ENCODE results near the gene PDE11A. TPM values are rescaled to one million over a fixed set of nuclear protein-coding genes. Genes with fewer than 3 reads are reported as not detected.

PDE11A gene
- total RNA-seq, 2 experiments from 2014 or later: not detected

- no peaks in the 10 kb centered on the region for H3K9me3 ChIP-seq (ENCODE audit: control insufficient read depth in 1 of 2, insufficient read depth in 1 of 2, low read length in 2 of 2)
- H3K27me3 ChIP-seq (ENCODE audit: control insufficient read depth in 1 of 2, insufficient read depth in 2 of 2, low read length in 2 of 2): no peaks in the 10 kb centered on the region
- CTCF ChIA-PET: no interaction called here
- POLR2A ChIA-PET: no interaction called here
- no peaks in the 10 kb centered on the region for H3K36me3 ChIP-seq (ENCODE audit: insufficient read depth, low read length)
- H3K4me1 ChIP-seq (ENCODE audit: insufficient read depth, low read length): no peaks in the 10 kb centered on the region
- H3K4me3 Mint-ChIP-seq: no peak overlapping the region
- H3K27ac ChIP-seq (ENCODE audit: low read depth in 1 of 2, low read length in 2 of 2): no peak overlapping the region
- no peak for DNase-seq
- no peaks in the 10 kb centered on the region for H3K4me1 Mint-ChIP-seq (ENCODE audit: low read depth)
- intact Hi-C loops (cut with DNase I, micrococcal nuclease): no loop called here
- H3K4me3 ChIP-seq (ENCODE audit: low read length): no peak overlapping the region
- no peaks in the 10 kb centered on the region for H3K36me3 Mint-ChIP-seq (ENCODE audit: low read depth)
- no peak overlapping the region for H3K27ac Mint-ChIP-seq
- peaks cover 3% of the 10 kb centered on the region for H3K9me3 Mint-ChIP-seq
- ATAC-seq (ENCODE audit: poor library complexity): no peak
- TF ChIP-seq CTCF (IDR thresholded peaks at IDR 0.05): no peak
- H3K27me3 Mint-ChIP-seq: peaks cover 11% of the 10 kb centered on the region
Measured at GRCh38 chr2:177882501-177882900, 190.1 kb downstream of the PDE11A start.

- DNase-seq (no peak), ATAC-seq (ENCODE audit: poor library complexity) (no peak)
- ChIA-PET CTCF (no interaction called here), POLR2A (no interaction called here)
- Histone ChIP-seq H3K27ac (ENCODE audit: low read depth in 1 of 2, low read length in 2 of 2) (no peak overlapping the region), H3K27me3 (ENCODE audit: control insufficient read depth in 1 of 2, insufficient read depth in 2 of 2, low read length in 2 of 2) (no peaks in the 10 kb centered on the region), H3K9me3 (ENCODE audit: control insufficient read depth in 1 of 2, insufficient read depth in 1 of 2, low read length in 2 of 2) (no peaks in the 10 kb centered on the region), H3K36me3 (ENCODE audit: insufficient read depth, low read length) (no peaks in the 10 kb centered on the region), H3K4me3 (ENCODE audit: low read length) (no peak overlapping the region), H3K4me1 (ENCODE audit: insufficient read depth, low read length) (no peaks in the 10 kb centered on the region)
- peaks cover 3% of the 10 kb centered on the region for H3K9me3 Mint-ChIP-seq
- no peaks in the 10 kb centered on the region for H3K36me3 Mint-ChIP-seq (ENCODE audit: low read depth)
- peaks cover 11% of the 10 kb centered on the region for H3K27me3 Mint-ChIP-seq
- no peak overlapping the region for H3K4me3 Mint-ChIP-seq
- no peaks in the 10 kb centered on the region for H3K4me1 Mint-ChIP-seq (ENCODE audit: low read depth)
- intact Hi-C loops (cut with DNase I, micrococcal nuclease): no loop called here
- no peak overlapping the region for H3K27ac Mint-ChIP-seq
- TF ChIP-seq CTCF (IDR thresholded peaks at IDR 0.05): no peak
Measured at GRCh38 chr2:177881921-177882320, 190.7 kb downstream of the PDE11A start.

GRCh38 chr2:177881008-177881747, 191.4 kb downstream of the PDE11A start:
- Mint-ChIP-seq H3K4me3 (no peak overlapping the region), H3K27ac (no peak overlapping the region), H3K27me3 (peaks cover 11% of the 10 kb centered on the region), H3K9me3 (peaks cover 3% of the 10 kb centered on the region), H3K36me3 (ENCODE audit: low read depth) (no peaks in the 10 kb centered on the region), H3K4me1 (ENCODE audit: low read depth) (no peaks in the 10 kb centered on the region)
- CTCF ChIA-PET: no interaction called here
- no peak for ATAC-seq (ENCODE audit: poor library complexity)
- no peak for DNase-seq
- H3K4me1 ChIP-seq (ENCODE audit: insufficient read depth, low read length): no peaks in the 10 kb centered on the region
- H3K27me3 ChIP-seq (ENCODE audit: control insufficient read depth in 1 of 2, insufficient read depth in 2 of 2, low read length in 2 of 2): no peaks in the 10 kb centered on the region
- H3K9me3 ChIP-seq (ENCODE audit: control insufficient read depth in 1 of 2, insufficient read depth in 1 of 2, low read length in 2 of 2): no peaks in the 10 kb centered on the region
- no peak overlapping the region for H3K27ac ChIP-seq (ENCODE audit: low read depth in 1 of 2, low read length in 2 of 2)
- H3K4me3 ChIP-seq (ENCODE audit: low read length): no peak overlapping the region
- intact Hi-C loops (cut with DNase I, micrococcal nuclease): no loop called here
- POLR2A ChIA-PET: no interaction called here
- no peaks in the 10 kb centered on the region for H3K36me3 ChIP-seq (ENCODE audit: insufficient read depth, low read length)
- TF ChIP-seq CTCF (IDR thresholded peaks at IDR 0.05): no peak
